CD4-positive, alpha-beta T cell (primary cell): ENCODE measurements around the gene MAGI1. TPM values are rescaled to one million over a fixed set of nuclear protein-coding genes. Genes with fewer than 3 reads are reported as not detected.

ENCODE experiments used
- ATAC-seq: fragments of 200-7000 bp; cut with Tn5 transposase; one replicate; pipeline ENCODE4 v1.10.0; 2022; ENCODE audit warnings: mild to moderate bottlenecking; ENCODE audit not compliant: poor library complexity
- CTCF ChIA-PET: fragments of 350-600 bp; sonication (Branson Sonifier 250); formaldehyde crosslinking; loops from one replicate; lab custom pipeline; 2021; ENCODE audit warnings: antibody characterized with exemption, inconsistent platforms; lab: Charles Lee
- POLR2A ChIA-PET: fragments of 350-600 bp; sonication (Branson Sonifier 250); formaldehyde crosslinking; loops from one replicate; lab custom pipeline; 2021; ENCODE audit warnings: antibody characterized with exemption, inconsistent platforms; lab: Charles Lee
- DNase-seq, 14 experiments: peaks; one replicate each; pipeline ENCODE4 v3.0.0-alpha.2; 2013 to 2020; ENCODE audit warnings: mixed read lengths in 2 of 14
- H3K27ac ChIP-seq, 2 donors: one replicate each; pipeline versions ENCODE4 v1.5.1 to v1.7.0; 2013; ENCODE audit warnings: low read length in 2 of 2, low read depth in 1 of 2, mild to moderate bottlenecking in 1 of 2
- H3K27me3 ChIP-seq, 2 experiments: 1 replicate in 1 of 2; 2 replicates in 1 of 2; pipeline versions ENCODE4 v1.6.1 to v1.7.0; 2013; ENCODE audit warnings: low read length in 2 of 2, control low read depth in 1 of 2, mild to moderate bottlenecking in 1 of 2, moderate library complexity in 1 of 2; ENCODE audit not compliant: insufficient read depth in 2 of 2, control insufficient read depth in 1 of 2
- H3K36me3 ChIP-seq: one replicate; pipeline ENCODE4 v1.6.1; 2013; ENCODE audit warnings: low read length, control low read depth; ENCODE audit not compliant: insufficient read depth
- H3K4me1 ChIP-seq: one replicate; pipeline ENCODE4 v1.6.1; 2013; ENCODE audit warnings: low read length, control low read depth; ENCODE audit not compliant: insufficient read depth
- H3K4me3 ChIP-seq: one replicate; pipeline ENCODE4 v1.5.1; 2013; ENCODE audit warnings: mild to moderate bottlenecking, low read length, moderate library complexity
- H3K9me3 ChIP-seq, 2 experiments: 1 replicate in 1 of 2; 2 replicates in 1 of 2; pipeline versions ENCODE4 v1.6.1 to v1.7.0; 2013; ENCODE audit warnings: low read length in 2 of 2, mild to moderate bottlenecking in 2 of 2, control low read depth in 1 of 2, moderate library complexity in 1 of 2; ENCODE audit not compliant: control insufficient read depth in 1 of 2, insufficient read depth in 1 of 2
- H3K27ac Mint-ChIP-seq: one replicate; pipeline ENCODE4 v1.8.0; 2020; ENCODE audit warnings: mixed read lengths
- H3K27me3 Mint-ChIP-seq: one replicate; pipeline ENCODE4 v1.8.0; 2021; ENCODE audit warnings: mixed read lengths
- H3K36me3 Mint-ChIP-seq: one replicate; pipeline ENCODE4 v1.8.0; 2021; ENCODE audit warnings: low read depth, mixed read lengths
- H3K4me1 Mint-ChIP-seq: one replicate; pipeline ENCODE4 v1.8.0; 2021; ENCODE audit warnings: low read depth, mixed read lengths
- H3K4me3 Mint-ChIP-seq: one replicate; pipeline ENCODE4 v1.8.0; 2020; ENCODE audit warnings: mild to moderate bottlenecking, mixed read lengths
- H3K9me3 Mint-ChIP-seq: one replicate; pipeline ENCODE4 v1.8.0; 2020; ENCODE audit warnings: mixed read lengths
- intact Hi-C, 2 experiments: fragments of 100-400 bp; cut with DNase I in 1 of 2; cut with micrococcal nuclease in 1 of 2; formaldehyde crosslinking; loops; one replicate each; pipeline versions ENCODE4 v1.15.1 to v1.9.0; 2023 to 2025; cut with DNase I, micrococcal nuclease
- total RNA-seq, 174 experiments: library from RNA in 2 of 174; stranded (reverse) in 2 of 174; gene quantifications; one replicate each; pipeline ENCODE4 v1.2.3 and lab custom pipeline; 2021 to 2026
- TF ChIP-seq, protein P1 (sequence below): fragments of 200-600 bp; IDR thresholded peaks from one replicate; pipeline ENCODE4 v1.8.0; 2022; ENCODE audit warnings: antibody characterized with exemption, mild to moderate bottlenecking

The MAGI1 gene
- total RNA-seq, 2 experiments from 2014 or later, result not detected

DNA sequence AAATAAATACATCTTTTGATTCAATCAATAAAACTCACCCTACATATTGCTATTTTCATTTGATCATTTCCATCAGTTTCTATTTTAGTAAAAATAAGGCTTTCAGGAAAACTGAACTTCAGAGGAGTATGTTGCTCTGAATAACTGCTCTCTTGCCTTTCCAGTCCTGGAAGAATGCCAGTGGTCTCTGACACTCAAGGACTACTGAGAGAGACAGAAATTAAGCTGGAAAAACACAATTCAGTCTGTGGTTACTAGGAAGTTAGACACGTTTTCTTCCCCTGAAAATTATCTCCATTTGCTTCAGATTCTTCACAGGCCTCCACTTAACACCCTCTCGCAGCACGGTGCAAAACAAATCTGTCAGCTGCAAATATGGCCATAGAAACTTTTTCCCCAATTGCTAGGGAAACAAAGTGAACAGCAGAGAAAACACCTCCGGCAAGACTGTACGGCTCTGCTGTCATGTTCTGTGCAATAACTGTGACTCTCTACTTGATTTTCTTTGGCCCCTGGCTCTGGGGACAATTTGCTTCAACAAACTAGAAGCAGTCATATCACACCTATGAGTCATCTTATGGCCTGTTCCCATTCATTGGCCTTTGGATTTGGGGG is 353.0 kb downstream of the MAGI1 start:
- POLR2A ChIA-PET, result no interaction called here
- H3K9me3 Mint-ChIP-seq, result no peaks in the 10 kb centered on the region
- ATAC-seq, result no peak

DNA sequence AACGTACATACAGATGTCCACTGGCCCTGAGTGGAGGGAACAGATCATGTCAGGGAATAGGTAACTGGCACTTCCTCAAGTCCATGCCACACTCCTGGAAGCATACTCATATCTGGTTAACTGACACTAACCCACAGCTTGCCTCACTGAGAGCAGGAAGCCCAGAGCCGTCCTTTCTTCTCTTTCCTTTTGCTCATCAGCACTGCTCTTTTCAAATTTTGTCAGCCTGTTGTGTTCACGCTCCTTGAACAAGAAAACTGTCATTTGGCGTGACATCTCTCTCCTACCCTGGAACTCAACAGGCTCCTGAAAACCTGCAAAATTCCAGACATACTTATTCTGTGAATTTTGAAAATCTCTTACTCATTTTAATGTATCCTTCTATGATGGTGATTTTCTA is 360.2 kb downstream of the MAGI1 start:
- H3K36me3 Mint-ChIP-seq, result no peaks in the 10 kb centered on the region
- DNase-seq (no peak), ATAC-seq (no peak)
- no peaks in the 10 kb centered on the region for H3K9me3 Mint-ChIP-seq
- no peaks in the 10 kb centered on the region for H3K36me3 ChIP-seq
- H3K27me3 Mint-ChIP-seq, result no peaks in the 10 kb centered on the region
- POLR2A ChIA-PET, result no interaction called here
- TF ChIP-seq, protein P1, sequence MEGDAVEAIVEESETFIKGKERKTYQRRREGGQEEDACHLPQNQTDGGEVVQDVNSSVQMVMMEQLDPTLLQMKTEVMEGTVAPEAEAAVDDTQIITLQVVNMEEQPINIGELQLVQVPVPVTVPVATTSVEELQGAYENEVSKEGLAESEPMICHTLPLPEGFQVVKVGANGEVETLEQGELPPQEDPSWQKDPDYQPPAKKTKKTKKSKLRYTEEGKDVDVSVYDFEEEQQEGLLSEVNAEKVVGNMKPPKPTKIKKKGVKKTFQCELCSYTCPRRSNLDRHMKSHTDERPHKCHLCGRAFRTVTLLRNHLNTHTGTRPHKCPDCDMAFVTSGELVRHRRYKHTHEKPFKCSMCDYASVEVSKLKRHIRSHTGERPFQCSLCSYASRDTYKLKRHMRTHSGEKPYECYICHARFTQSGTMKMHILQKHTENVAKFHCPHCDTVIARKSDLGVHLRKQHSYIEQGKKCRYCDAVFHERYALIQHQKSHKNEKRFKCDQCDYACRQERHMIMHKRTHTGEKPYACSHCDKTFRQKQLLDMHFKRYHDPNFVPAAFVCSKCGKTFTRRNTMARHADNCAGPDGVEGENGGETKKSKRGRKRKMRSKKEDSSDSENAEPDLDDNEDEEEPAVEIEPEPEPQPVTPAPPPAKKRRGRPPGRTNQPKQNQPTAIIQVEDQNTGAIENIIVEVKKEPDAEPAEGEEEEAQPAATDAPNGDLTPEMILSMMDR, result no peak
- H3K27ac Mint-ChIP-seq, result no peak overlapping the region
- H3K9me3 ChIP-seq, result peaks cover 0 to 3% of the 10 kb centered on the region in 2 experiments
- H3K27ac ChIP-seq, result no peak overlapping the region
- H3K4me1 Mint-ChIP-seq, result no peaks in the 10 kb centered on the region
- CTCF ChIA-PET, result no interaction called here
- H3K4me3 ChIP-seq, result no peak overlapping the region
- H3K4me3 Mint-ChIP-seq, result no peak overlapping the region
- H3K4me1 ChIP-seq, result no peaks in the 10 kb centered on the region
- no peaks in the 10 kb centered on the region for H3K27me3 ChIP-seq
- intact Hi-C loops, result no loop called here

More for the DNA sequence above, 353.0 kb downstream of the MAGI1 start:
- Mint-ChIP-seq H3K27ac (no peak overlapping the region), H3K27me3 (no peaks in the 10 kb centered on the region), H3K4me3 (no peak overlapping the region), H3K36me3 (no peaks in the 10 kb centered on the region), H3K4me1 (no peaks in the 10 kb centered on the region)
- H3K4me3 ChIP-seq, result no peak overlapping the region
- DNase-seq, result no peak
- no peaks in the 10 kb centered on the region for H3K9me3 ChIP-seq
- intact Hi-C loops, result no loop called here
- H3K4me1 ChIP-seq, result no peaks in the 10 kb centered on the region
- no peaks in the 10 kb centered on the region for H3K27me3 ChIP-seq
- H3K36me3 ChIP-seq, result no peaks in the 10 kb centered on the region
- TF ChIP-seq, protein P1, result no peak
- no peak overlapping the region for H3K27ac ChIP-seq
- CTCF ChIA-PET, result no interaction called here

DNA sequence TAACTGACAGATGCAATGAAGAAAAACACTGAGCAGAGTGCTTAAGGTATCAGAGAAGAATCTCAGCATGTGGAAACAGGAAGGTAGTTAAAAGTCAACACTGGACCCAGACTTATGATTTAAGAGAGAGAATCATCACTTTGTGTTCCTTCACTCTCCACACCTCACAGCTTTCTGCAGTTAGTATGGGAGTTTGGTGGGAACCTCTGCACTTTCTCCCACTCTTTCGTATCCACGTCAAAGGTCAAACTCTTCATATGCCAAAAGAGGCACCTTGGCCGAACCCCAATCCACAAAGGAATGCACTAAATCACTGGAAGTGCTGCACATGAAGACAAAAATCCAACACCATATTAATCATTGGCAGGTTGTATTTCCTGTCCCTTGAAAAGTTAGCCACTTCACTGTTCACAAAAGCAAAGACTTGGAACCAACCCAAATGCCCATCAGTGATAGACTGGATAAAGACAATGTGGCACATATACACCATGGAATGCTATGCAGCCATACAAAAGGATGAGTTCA is 361.2 kb downstream of the MAGI1 start:
- Mint-ChIP-seq H3K4me3 (no peak overlapping the region), H3K4me1 (no peaks in the 10 kb centered on the region), H3K27ac (no peak overlapping the region), H3K9me3 (no peaks in the 10 kb centered on the region), H3K36me3 (no peaks in the 10 kb centered on the region), H3K27me3 (no peaks in the 10 kb centered on the region)
- intact Hi-C loops, result no loop called here
- H3K4me1 ChIP-seq, result no peaks in the 10 kb centered on the region
- TF ChIP-seq, protein P1, result no peak
- peaks cover 0 to 3% of the 10 kb centered on the region in 2 experiments for H3K9me3 ChIP-seq
- no peaks in the 10 kb centered on the region for H3K36me3 ChIP-seq
- no peaks in the 10 kb centered on the region for H3K27me3 ChIP-seq
- ATAC-seq, result no peak
- ChIA-PET POLR2A (no interaction called here), CTCF (no interaction called here)
- no peak for DNase-seq
- H3K27ac ChIP-seq, result no peak overlapping the region
- H3K4me3 ChIP-seq, result no peak overlapping the region
